GM12872 (cell line): ENCODE measurements around the gene EIF4A3.

Source experiments
- CTCF ChIP-seq: IDR thresholded peaks from 3 replicates; pipeline ENCODE4 v1.5.1; 2011; ENCODE audit warnings: low read depth, mild to moderate bottlenecking, low read length, moderate library complexity; ENCODE audit not compliant: insufficient read depth

The EIF4A3 gene

GRCh38 chr17:80158846-80159245 lies 11.9 kb upstream of the EIF4A3 start:
- no peak for TF ChIP-seq CTCF

- TF ChIP-seq CTCF = no peak
Measured at GRCh38 chr17:80154166-80154565, 7.2 kb upstream of the EIF4A3 start.

- no peak for TF ChIP-seq CTCF
Measured at GRCh38 chr17:80153004-80153403, 6.1 kb upstream of the EIF4A3 start.

DNA sequence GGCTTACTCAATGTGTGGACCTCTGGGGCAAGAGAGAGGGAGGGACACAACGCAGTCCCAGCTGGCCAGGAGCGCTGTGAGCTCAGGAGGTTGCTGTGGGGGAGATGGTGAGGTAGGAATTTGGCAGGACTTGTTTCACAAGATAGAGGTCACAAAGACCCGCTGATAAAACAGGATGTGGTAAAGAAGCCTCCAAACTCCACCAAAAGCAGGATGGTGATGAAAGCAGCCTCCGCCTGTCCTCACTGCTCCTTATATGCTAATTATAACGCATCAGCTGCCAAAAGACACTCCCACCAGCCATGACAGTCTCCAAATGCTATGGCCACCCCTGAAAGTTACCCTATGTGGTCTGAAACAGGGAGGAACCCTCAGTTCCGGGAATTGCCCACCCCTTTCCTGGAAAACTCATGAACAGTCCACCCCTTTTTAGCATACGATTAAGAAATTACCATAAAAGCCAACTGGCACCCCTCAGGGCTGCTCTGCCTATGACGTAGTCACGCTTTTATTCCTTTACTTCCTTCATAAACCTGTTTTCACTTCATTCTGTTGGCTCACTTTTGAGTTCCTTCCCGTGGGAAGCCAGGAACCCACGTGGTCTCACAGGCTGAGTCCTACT lies 5.3 kb upstream of the EIF4A3 start:
- no peak for TF ChIP-seq CTCF

DNA sequence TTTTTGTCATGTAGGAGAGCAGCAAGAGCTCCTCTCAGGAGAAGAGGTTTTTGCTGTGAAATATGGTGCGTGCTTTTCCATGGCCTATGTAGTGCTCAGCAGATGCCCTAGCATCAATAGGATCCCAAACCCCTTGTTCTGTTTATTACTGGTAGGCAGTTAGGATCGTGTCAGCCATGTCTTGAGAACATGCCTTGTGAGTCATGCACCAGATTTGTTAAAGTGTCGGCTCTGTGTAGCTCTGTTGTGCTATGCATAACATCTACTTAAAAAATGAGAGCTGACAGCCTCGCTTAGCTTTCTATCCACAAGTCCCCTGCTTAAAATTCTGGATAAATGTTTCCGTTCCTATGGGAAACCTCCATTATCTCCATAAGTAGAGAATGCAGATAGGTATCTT lies 4.4 kb upstream of the EIF4A3 start:
- no peak for TF ChIP-seq CTCF

DNA sequence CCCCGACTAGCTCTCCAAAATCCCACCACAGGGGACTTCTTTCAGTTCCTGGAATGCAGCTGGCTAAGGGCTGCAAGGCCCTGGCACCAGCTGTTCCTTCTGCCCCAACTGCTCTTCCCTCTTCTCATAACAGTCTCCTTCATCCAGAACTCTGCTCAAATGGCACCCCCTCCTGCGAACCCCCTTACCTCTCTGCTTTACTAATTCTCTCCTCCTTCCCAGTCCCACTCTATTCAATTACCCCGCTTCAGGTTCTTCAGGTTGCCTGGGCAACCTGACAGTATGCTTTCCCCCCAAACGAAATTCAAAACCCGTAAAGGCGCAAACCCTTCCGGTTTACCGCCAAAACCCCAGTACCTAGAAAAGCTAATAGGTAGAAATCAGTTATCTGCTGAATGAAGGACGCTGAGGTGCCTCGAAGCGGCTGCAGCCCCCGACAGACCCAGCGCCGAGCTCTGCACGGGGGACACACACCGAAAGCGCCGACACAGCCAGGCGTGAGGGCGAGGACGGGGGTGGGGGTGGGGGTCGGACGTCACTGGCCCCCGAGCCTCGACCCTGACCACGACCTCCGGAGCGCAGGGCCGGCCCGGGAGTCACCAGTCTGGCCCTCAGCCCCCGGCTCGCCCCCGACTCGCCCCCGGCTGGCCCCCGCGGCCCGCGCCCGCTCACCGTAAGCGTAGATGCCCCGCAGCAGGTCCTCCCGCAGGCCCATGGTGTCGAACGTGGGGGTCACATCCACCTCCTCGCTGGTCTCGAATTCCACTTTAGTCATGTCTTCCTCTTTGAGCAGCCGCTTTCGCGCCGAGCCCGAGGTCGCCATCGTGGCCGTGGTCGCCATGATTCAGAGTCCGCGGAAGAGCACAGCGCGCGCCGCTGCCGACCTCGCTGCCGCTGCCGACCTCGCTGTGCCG lies 550 bp downstream of the EIF4A3 start:
- no peak for TF ChIP-seq CTCF
